Natural killer cell (primary cell): ENCODE data around the gene OPN1LW. TPM values are rescaled to one million over a fixed set of nuclear protein-coding genes. Genes with fewer than 3 reads are reported as not detected.
"Not testable (repeated sequence)": the region's sequence is repeated elsewhere in the genome, so short reads cannot be mapped to it uniquely, and the experiment has no call there.

Experiments used
- ATAC-seq, 3 donors: fragments of 150-1000 bp in 2 of 3; fragments of 200-7000 bp in 1 of 3; cut with Tn5 transposase; 1 replicate in 1 of 3; 2 replicates in 2 of 3; pipeline ENCODE4 v1.10.0; 2021; ENCODE audit warnings: mild to moderate bottlenecking in 2 of 3, moderate library complexity in 2 of 3
- DNase-seq, 2 donors: peaks; one replicate each; pipeline versions ENCODE4 v3.0.0 to v3.0.0-alpha.2; 2013 to 2021; ENCODE audit warnings: mixed read lengths in 1 of 2
- H3K27ac ChIP-seq: one replicate; pipeline ENCODE4 v1.5.1; 2013; ENCODE audit warnings: mild to moderate bottlenecking, low read length
- H3K27me3 ChIP-seq: one replicate; pipeline ENCODE4 v1.6.1; 2013; ENCODE audit warnings: low read length; ENCODE audit not compliant: control insufficient read depth, insufficient read depth
- H3K36me3 ChIP-seq: one replicate; pipeline ENCODE4 v1.6.1; 2013; ENCODE audit warnings: low read length; ENCODE audit not compliant: control insufficient read depth, insufficient read depth
- H3K4me1 ChIP-seq: one replicate; pipeline ENCODE4 v1.6.1; 2013; ENCODE audit warnings: low read length; ENCODE audit not compliant: control insufficient read depth, insufficient read depth
- H3K4me3 ChIP-seq: one replicate; pipeline ENCODE4 v1.5.1; 2013; ENCODE audit warnings: low read length
- H3K9me3 ChIP-seq: one replicate; pipeline ENCODE4 v1.6.1; 2013; ENCODE audit warnings: low read length; ENCODE audit not compliant: control insufficient read depth, insufficient read depth
- H3K27ac Mint-ChIP-seq, 2 donors: one replicate each; pipeline ENCODE4 v1.8.0; 2022; ENCODE audit warnings: mild to moderate bottlenecking in 2 of 2, mixed read lengths in 2 of 2, moderate library complexity in 1 of 2
- H3K27me3 Mint-ChIP-seq, 2 donors: one replicate each; pipeline ENCODE4 v1.8.0; 2022; ENCODE audit warnings: low read depth in 2 of 2, mixed read lengths in 2 of 2
- H3K36me3 Mint-ChIP-seq: one replicate; pipeline ENCODE4 v1.8.0; 2022; ENCODE audit warnings: mixed read lengths
- H3K4me1 Mint-ChIP-seq, 2 donors: one replicate each; pipeline ENCODE4 v1.8.0; 2022; ENCODE audit warnings: mixed read lengths in 2 of 2
- H3K4me3 Mint-ChIP-seq: one replicate; pipeline ENCODE4 v1.8.0; 2022; ENCODE audit warnings: mild to moderate bottlenecking, moderate library complexity, mixed read lengths
- H3K9me3 Mint-ChIP-seq, 2 donors: one replicate each; pipeline ENCODE4 v1.8.0; 2022; ENCODE audit warnings: mixed read lengths in 2 of 2
- CTCF ChIP-seq: fragments of 200-600 bp; IDR thresholded peaks from one replicate; pipeline ENCODE4 v1.8.0; 2022; ENCODE audit warnings: antibody characterized with exemption
- WGBS: methylation state at CpG from one replicate; pipeline ENCODE4 v1.1.7; 2013; ENCODE audit warnings: missing lambda C conversion rate; ENCODE audit not compliant: insufficient coverage; 5-methylcytosine and 5-hydroxymethylcytosine counted together
- intact Hi-C: fragments of 100-400 bp; cut with micrococcal nuclease; formaldehyde crosslinking; loops from one replicate; pipeline ENCODE4 v1.14.2; 2022
- total RNA-seq, 4 donors: library from RNA; stranded (reverse); fragments of 120-200 nt in 1 of 4; gene quantifications; one replicate each; pipeline versions ENCODE4 v1.2.3 to v1.2.4, GENCODE V29; 2013 to 2022

Gene OPN1LW
- total RNA-seq = not detected
- not detected for total RNA-seq (2013)

GRCh38 chrX:154144010-154144409, at the start of gene OPN1LW:
Gene OPN1LW, plus strand, starts transcription at chrX:154144243. Its CDS starts 41 bp downstream, at chrX:154144284.
- H3K36me3 ChIP-seq, H3K36me3 Mint-ChIP-seq, H3K9me3 Mint-ChIP-seq, H3K4me1 ChIP-seq, ATAC-seq, H3K4me3 Mint-ChIP-seq, H3K27ac Mint-ChIP-seq, H3K9me3 ChIP-seq, DNase-seq, H3K4me1 Mint-ChIP-seq, H3K4me3 ChIP-seq, intact Hi-C loops, H3K27me3 ChIP-seq, H3K27ac ChIP-seq, H3K27me3 Mint-ChIP-seq: not testable (repeated sequence)
- 100% methylated on average over 5 of the region's 15 CpGs for WGBS

GRCh38 chrX:154094833-154095232, 49.2 kb upstream of the OPN1LW start:
- peak overlapping the region; percentile 88 to 94 for H3K27ac Mint-ChIP-seq
- intact Hi-C loops = loop anchor here (10.0 kb wide), 3 partner anchors 80 to 280 kb away; partner anchors contain the start of genes ARHGAP4, EMD, FLNA and IRAK1
- ATAC-seq = no peak
- Histone ChIP-seq H3K9me3 (no peaks in the 10 kb centered on the region), H3K27me3 (no peaks in the 10 kb centered on the region), H3K27ac (no peak overlapping the region), H3K4me3 (no peak overlapping the region), H3K4me1 (peaks cover 40% of the 10 kb centered on the region), H3K36me3 (peaks cover 2% of the 10 kb centered on the region)
- H3K4me3 Mint-ChIP-seq = peak overlapping the region; percentile 94
- no peaks in the 10 kb centered on the region for H3K36me3 Mint-ChIP-seq
- TF ChIP-seq CTCF = no peak
- peaks cover 55 to 64% of the 10 kb centered on the region in 2 donors for H3K4me1 Mint-ChIP-seq
- WGBS = 43% methylated on average over 4 of the region's 6 CpGs
- peaks cover 0 to 6% of the 10 kb centered on the region in 2 donors for H3K27me3 Mint-ChIP-seq
- no peaks in the 10 kb centered on the region for H3K9me3 Mint-ChIP-seq
- no peak for DNase-seq

- H3K27me3 Mint-ChIP-seq = peaks cover 0 to 13% of the 10 kb centered on the region in 2 donors
- peak; percentile 16 to 46 for DNase-seq
- Histone ChIP-seq H3K9me3 (no peaks in the 10 kb centered on the region), H3K27me3 (no peaks in the 10 kb centered on the region), H3K4me3 (peak overlapping the region; percentile 82), H3K27ac (peak overlapping the region; percentile 87), H3K36me3 (no peaks in the 10 kb centered on the region), H3K4me1 (peaks cover 39% of the 10 kb centered on the region)
- H3K36me3 Mint-ChIP-seq = no peaks in the 10 kb centered on the region
- 6% methylated on average over 18 of the region's 31 CpGs for WGBS
- peak overlapping the region; percentile 88 to 94 for H3K27ac Mint-ChIP-seq
- peak overlapping the region; percentile 94 for H3K4me3 Mint-ChIP-seq
- no peak for TF ChIP-seq CTCF
- intact Hi-C loops = loop anchor here (10.0 kb wide), 3 partner anchors 82 to 278 kb away; partner anchors contain the start of genes ARHGAP4, EMD, FLNA and IRAK1
- no peaks in the 10 kb centered on the region for H3K9me3 Mint-ChIP-seq
- H3K4me1 Mint-ChIP-seq = peaks cover 46 to 53% of the 10 kb centered on the region in 2 donors
- ATAC-seq = no peak
These were observed 47.7 kb upstream of the OPN1LW start for GRCh38 chrX:154096140-154097002.

GRCh38 chrX:154097003-154097588, 46.9 kb upstream of the OPN1LW start:
- Mint-ChIP-seq H3K27ac (peak overlapping the region; percentile 87 to 94), H3K36me3 (no peaks in the 10 kb centered on the region), H3K4me3 (peak overlapping the region; percentile 94), H3K9me3 (no peaks in the 10 kb centered on the region), H3K27me3 (peaks cover 0 to 13% of the 10 kb centered on the region in 2 donors), H3K4me1 (peaks cover 43 to 48% of the 10 kb centered on the region in 2 donors)
- peak; percentile 58 to 84 for DNase-seq
- peaks cover 33% of the 10 kb centered on the region for H3K4me1 ChIP-seq
- intact Hi-C loops = loop anchor here (10.0 kb wide), 3 partner anchors 82 to 278 kb away; partner anchors contain the start of genes ARHGAP4, EMD, FLNA and IRAK1
- H3K36me3 ChIP-seq = no peaks in the 10 kb centered on the region
- no peaks in the 10 kb centered on the region for H3K9me3 ChIP-seq
- H3K27me3 ChIP-seq = no peaks in the 10 kb centered on the region
- under 1% methylated on average over 66 of the region's 80 CpGs for whole genome bisulfite sequencing
- peak overlapping the region; percentile 87 for H3K27ac ChIP-seq
- peak; percentile 21 to 48 (median 33) for ATAC-seq
- TF ChIP-seq CTCF = no peak
- H3K4me3 ChIP-seq = peak overlapping the region; percentile 82
